ENCODE data around the gene FGD2.

Gene FGD2

DNA sequence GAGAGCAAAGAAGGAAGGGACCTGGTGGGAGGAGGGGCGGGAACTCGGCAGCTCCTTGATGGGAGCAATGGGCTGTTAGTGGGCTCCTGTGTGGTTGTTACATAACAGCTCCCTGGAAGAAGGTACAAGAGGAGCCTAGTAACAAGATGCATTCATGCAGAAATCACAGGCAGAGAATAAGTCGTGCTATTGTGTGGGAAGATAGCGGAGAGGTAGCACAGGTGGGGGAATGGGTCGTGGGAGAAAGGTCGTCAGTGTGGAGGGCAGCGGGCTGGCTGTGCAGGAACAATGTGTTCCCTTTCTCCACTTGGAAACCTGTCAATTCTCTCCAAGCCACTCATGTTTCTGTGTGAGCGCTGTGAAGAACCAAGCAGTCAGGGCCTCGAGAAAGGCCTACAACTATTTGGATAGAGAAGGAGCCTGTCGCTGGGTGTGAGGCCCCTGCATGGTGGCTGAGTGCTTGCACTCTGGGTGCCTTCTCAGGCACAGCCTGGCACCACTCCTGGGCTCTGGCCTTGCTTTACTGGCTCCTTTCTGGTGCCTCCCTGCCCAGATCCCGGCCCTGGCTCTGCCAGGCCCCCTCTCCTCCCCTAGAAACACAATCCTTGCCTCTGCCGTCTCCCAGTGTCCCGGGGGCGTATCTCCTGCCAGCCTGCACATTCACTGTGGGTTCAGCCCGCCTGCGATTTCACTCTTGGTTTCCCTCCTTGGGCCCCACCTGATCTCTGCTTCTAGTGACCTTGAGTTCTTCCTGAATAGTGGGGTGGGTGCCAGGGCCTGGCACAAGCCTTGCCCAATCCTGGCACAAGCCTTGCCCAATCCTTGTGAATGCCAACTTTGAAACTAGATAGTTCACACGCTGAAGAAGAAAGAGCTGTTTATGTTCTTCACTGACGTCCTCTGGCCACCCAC, 7.4 kb upstream of the FGD2 start:
- H3K9me3 ChIP-seq (ENCODE audit: control insufficient read depth, low read length), result no peaks in the 10 kb centered on the region
- no peak overlapping the region for H3K4me3 ChIP-seq (ENCODE audit: extremely low read depth, insufficient read depth, low read length, poor library complexity, severe bottlenecking)
- WGBS, 2 experiments (ENCODE audit: insufficient coverage in 2 of 2), result 84 to 87% methylated on average over 12 to 14 of the region's 18 CpGs
- no peaks in the 10 kb centered on the region for H3K4me1 ChIP-seq (ENCODE audit: control insufficient read depth, insufficient read depth, low read length, poor library complexity, severe bottlenecking)
- H3K36me3 ChIP-seq (ENCODE audit: control insufficient read depth, insufficient read depth, low read length), result no peaks in the 10 kb centered on the region
- H3K27ac ChIP-seq (ENCODE audit: low read depth, low read length, severe bottlenecking), result no peak overlapping the region

GRCh38 chr6:36998723-36999038, 6.8 kb upstream of the FGD2 start:
- Histone ChIP-seq H3K27ac (ENCODE audit: low read depth, low read length, severe bottlenecking) (no peak overlapping the region), H3K4me3 (ENCODE audit: extremely low read depth, insufficient read depth, low read length, poor library complexity, severe bottlenecking) (no peak overlapping the region), H3K36me3 (ENCODE audit: control insufficient read depth, insufficient read depth, low read length) (no peaks in the 10 kb centered on the region), H3K4me1 (ENCODE audit: control insufficient read depth, insufficient read depth, low read length, poor library complexity, severe bottlenecking) (no peaks in the 10 kb centered on the region), H3K9me3 (ENCODE audit: control insufficient read depth, low read length) (no peaks in the 10 kb centered on the region)
- WGBS, 2 experiments (ENCODE audit: insufficient coverage in 2 of 2), result 85 to 87% methylated on average over 4 to 6 of the region's 8 CpGs

GRCh38 chr6:36999061-36999750, 6.2 kb upstream of the FGD2 start:
- H3K4me3 ChIP-seq (ENCODE audit: extremely low read depth, insufficient read depth, low read length, poor library complexity, severe bottlenecking), result no peak overlapping the region
- no peaks in the 10 kb centered on the region for H3K4me1 ChIP-seq (ENCODE audit: control insufficient read depth, insufficient read depth, low read length, poor library complexity, severe bottlenecking)
- no peaks in the 10 kb centered on the region for H3K36me3 ChIP-seq (ENCODE audit: control insufficient read depth, insufficient read depth, low read length)
- no peak overlapping the region for H3K27ac ChIP-seq (ENCODE audit: low read depth, low read length, severe bottlenecking)
- WGBS, 2 experiments (ENCODE audit: insufficient coverage in 2 of 2), result 67 to 89% methylated on average over 6 to 10 of the region's 15 CpGs
- H3K9me3 ChIP-seq (ENCODE audit: control insufficient read depth, low read length), result no peaks in the 10 kb centered on the region

DNA sequence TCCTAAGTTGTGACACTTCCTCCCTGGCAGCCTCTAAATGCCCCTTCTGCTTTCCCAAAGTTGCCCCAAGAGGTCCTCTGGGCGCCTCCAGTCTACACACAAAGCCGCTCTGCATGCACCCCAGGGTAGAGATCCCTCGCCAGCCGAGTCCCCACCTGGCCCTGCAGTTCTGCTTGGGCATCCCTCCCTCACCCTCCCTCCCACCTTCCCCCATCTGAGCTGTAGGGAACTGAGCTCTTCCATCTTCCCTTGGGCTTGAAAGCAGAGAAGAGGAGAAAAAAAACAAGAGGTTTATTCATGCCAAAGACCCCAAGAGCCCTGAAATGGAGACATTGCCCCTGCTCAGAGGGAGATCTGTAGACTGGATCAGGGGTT, 5.7 kb upstream of the FGD2 start:
- Histone ChIP-seq H3K4me1 (ENCODE audit: control insufficient read depth, insufficient read depth, low read length, poor library complexity, severe bottlenecking) (no peaks in the 10 kb centered on the region), H3K9me3 (ENCODE audit: control insufficient read depth, low read length) (no peaks in the 10 kb centered on the region), H3K4me3 (ENCODE audit: extremely low read depth, insufficient read depth, low read length, poor library complexity, severe bottlenecking) (no peak overlapping the region), H3K27ac (ENCODE audit: low read depth, low read length, severe bottlenecking) (no peak overlapping the region), H3K36me3 (ENCODE audit: control insufficient read depth, insufficient read depth, low read length) (no peaks in the 10 kb centered on the region)
- WGBS, 2 experiments (ENCODE audit: insufficient coverage in 2 of 2), result 92% methylated on average over 3 of the region's 4 CpGs; no CpG with 5 or more reads in 1 of the 2 experiments

DNA sequence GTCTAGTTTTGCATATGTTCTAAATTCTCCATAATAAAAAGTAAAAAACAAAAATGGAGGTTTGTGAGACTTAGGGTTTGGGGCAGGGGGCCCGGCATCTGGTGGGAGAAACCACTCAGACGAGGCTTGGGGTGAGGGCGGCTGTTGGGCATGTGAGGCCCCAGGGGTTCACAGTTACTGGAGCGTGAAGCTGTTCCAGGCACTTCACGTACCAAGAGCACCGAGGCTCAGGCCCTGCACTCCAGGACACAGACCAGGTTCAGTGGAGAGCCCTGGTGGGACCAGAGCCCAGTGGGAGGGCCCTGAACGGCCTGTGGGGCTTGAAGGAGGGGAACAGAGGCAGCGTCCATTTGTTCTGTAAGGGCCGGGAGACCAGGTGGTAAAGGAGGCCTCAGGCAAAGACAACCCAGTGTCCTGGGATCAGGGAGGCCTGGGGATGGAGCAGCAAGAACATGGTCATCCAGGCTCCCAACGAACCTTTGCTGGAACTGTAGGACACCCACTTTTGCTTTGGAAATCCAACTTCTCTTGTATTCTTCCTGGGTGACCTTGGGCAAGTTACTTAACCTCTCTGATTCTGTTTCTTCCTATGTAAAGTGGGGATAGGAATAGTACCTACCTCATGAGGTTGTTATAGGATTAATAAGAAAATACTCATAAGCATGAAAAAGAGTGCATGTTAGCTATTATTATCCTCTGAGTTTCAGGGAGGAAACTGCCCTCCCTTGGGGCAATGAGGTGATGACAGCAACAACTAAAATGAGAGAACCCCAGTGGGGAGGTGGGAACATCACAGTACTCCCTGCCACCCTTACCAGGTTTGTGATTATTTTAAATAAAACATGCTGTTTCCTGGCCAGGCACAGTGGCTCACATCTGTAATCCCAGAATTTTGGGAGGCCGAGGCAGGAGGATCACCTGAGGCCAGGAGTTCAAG, 1.1 kb upstream of the FGD2 start:
- WGBS, 2 experiments (ENCODE audit: insufficient coverage in 2 of 2), result 86 to 88% methylated on average over 10 to 11 of the region's 11 CpGs
- no peak overlapping the region for H3K4me3 ChIP-seq (ENCODE audit: extremely low read depth, insufficient read depth, low read length, poor library complexity, severe bottlenecking)
- H3K36me3 ChIP-seq (ENCODE audit: control insufficient read depth, insufficient read depth, low read length), result no peaks in the 10 kb centered on the region
- no peaks in the 10 kb centered on the region for H3K4me1 ChIP-seq (ENCODE audit: control insufficient read depth, insufficient read depth, low read length, poor library complexity, severe bottlenecking)
- H3K9me3 ChIP-seq (ENCODE audit: control insufficient read depth, low read length), result no peaks in the 10 kb centered on the region
- H3K27ac ChIP-seq (ENCODE audit: low read depth, low read length, severe bottlenecking), result no peak overlapping the region

GRCh38 chr6:37005827-37006567, 542 bp downstream of the FGD2 start:
- Histone ChIP-seq H3K4me3 (ENCODE audit: extremely low read depth, insufficient read depth, low read length, poor library complexity, severe bottlenecking) (no peak overlapping the region), H3K4me1 (ENCODE audit: control insufficient read depth, insufficient read depth, low read length, poor library complexity, severe bottlenecking) (no peaks in the 10 kb centered on the region), H3K27ac (ENCODE audit: low read depth, low read length, severe bottlenecking) (no peak overlapping the region), H3K9me3 (ENCODE audit: control insufficient read depth, low read length) (no peaks in the 10 kb centered on the region), H3K36me3 (ENCODE audit: control insufficient read depth, insufficient read depth, low read length) (no peaks in the 10 kb centered on the region)
- WGBS, 2 experiments (ENCODE audit: insufficient coverage in 2 of 2), result 84 to 87% methylated on average over 3 to 5 of the region's 13 CpGs

- no peaks in the 10 kb centered on the region for H3K9me3 ChIP-seq (ENCODE audit: control insufficient read depth, low read length)
- H3K4me1 ChIP-seq (ENCODE audit: control insufficient read depth, insufficient read depth, low read length, poor library complexity, severe bottlenecking), result no peaks in the 10 kb centered on the region
- 74 to 86% methylated on average over 3 to 5 of the region's 5 CpGs for WGBS, 2 experiments (ENCODE audit: insufficient coverage in 2 of 2)
- H3K4me3 ChIP-seq (ENCODE audit: extremely low read depth, insufficient read depth, low read length, poor library complexity, severe bottlenecking), result no peak overlapping the region
- H3K36me3 ChIP-seq (ENCODE audit: control insufficient read depth, insufficient read depth, low read length), result no peaks in the 10 kb centered on the region
- H3K27ac ChIP-seq (ENCODE audit: low read depth, low read length, severe bottlenecking), result no peak overlapping the region
Observed at GRCh38 chr6:37006793-37007339, 1.4 kb downstream of the FGD2 start.

GRCh38 chr6:37007340-37008043, 2.0 kb downstream of the FGD2 start:
- WGBS, 2 experiments (ENCODE audit: insufficient coverage in 2 of 2), result 81 to 87% methylated on average over 6 to 10 of the region's 12 CpGs
- Histone ChIP-seq H3K27ac (ENCODE audit: low read depth, low read length, severe bottlenecking) (no peak overlapping the region), H3K36me3 (ENCODE audit: control insufficient read depth, insufficient read depth, low read length) (no peaks in the 10 kb centered on the region), H3K4me1 (ENCODE audit: control insufficient read depth, insufficient read depth, low read length, poor library complexity, severe bottlenecking) (no peaks in the 10 kb centered on the region), H3K9me3 (ENCODE audit: control insufficient read depth, low read length) (no peaks in the 10 kb centered on the region), H3K4me3 (ENCODE audit: extremely low read depth, insufficient read depth, low read length, poor library complexity, severe bottlenecking) (no peak overlapping the region)

DNA sequence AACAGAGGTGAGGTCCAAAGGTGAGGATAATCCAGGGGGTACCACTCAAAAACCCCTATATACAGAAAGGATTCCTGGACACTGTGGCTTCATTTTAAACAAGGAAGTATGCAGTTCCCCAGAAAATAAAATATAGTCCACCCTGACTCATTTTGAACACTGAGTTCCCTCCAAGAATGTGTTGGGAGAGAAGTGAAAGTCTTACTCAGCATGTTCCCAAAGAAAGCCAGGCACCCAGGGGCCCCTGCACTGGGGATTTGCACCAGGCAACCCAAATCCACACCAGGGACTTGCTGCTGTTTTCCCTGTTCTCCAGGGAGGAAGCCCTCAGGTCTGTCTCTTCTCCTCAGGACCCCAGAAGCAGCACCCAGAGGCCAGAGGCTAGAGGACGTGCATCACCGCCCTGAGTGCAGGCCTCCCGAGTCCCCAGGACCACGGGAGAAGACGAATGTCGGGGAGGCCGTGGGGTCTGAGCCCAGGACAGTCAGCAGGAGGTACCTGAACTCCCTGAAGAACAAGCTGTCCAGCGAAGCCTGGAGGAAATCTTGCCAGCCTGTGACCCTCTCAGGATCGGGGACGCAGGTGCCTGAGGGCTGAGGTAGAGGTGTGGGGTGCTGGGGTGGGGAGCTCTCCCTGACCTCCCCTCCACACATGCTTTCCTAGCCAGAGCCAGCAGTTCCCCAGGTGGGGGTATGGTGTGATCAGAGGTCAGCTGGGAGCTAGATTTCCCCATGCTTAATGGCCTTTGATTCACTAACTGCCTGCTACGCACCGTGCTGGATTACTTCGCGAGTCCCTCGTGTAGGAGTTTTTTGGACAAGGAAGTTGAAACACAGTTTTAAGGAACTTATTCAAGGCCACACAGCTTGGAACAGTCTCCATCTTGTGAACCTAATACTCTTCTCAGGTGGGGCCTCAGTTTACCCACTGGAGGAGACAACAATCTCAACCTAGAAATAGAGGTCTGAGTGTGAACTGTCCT, 3.3 kb downstream of the FGD2 start:
- Histone ChIP-seq H3K36me3 (ENCODE audit: control insufficient read depth, insufficient read depth, low read length) (no peaks in the 10 kb centered on the region), H3K27ac (ENCODE audit: low read depth, low read length, severe bottlenecking) (no peak overlapping the region), H3K4me1 (ENCODE audit: control insufficient read depth, insufficient read depth, low read length, poor library complexity, severe bottlenecking) (no peaks in the 10 kb centered on the region), H3K4me3 (ENCODE audit: extremely low read depth, insufficient read depth, low read length, poor library complexity, severe bottlenecking) (no peak overlapping the region), H3K9me3 (ENCODE audit: control insufficient read depth, low read length) (no peaks in the 10 kb centered on the region)
- WGBS, 2 experiments (ENCODE audit: insufficient coverage in 2 of 2), result 94 to 97% methylated on average over 8 to 13 of the region's 15 CpGs

Data from mesodermal cell (in vitro differentiated cells).